DND-41 (cell line): Measurements from ENCODE around the gene NDUFA8.

Experiments used
- EZH2 ChIP-seq: IDR thresholded peaks from 3 replicates; pipeline ENCODE4 v1.6.1; 2012; ENCODE audit warnings: borderline replicate concordance, low read depth, mild to moderate bottlenecking, moderate library complexity, low read length, inconsistent platforms; ENCODE audit not compliant: severe bottlenecking
- TF ChIP-seq, protein P1 (sequence below): IDR thresholded peaks from 2 replicates; pipeline ENCODE4 v1.5.1; 2012; ENCODE audit warnings: borderline replicate concordance, low read length, moderate library complexity, mild to moderate bottlenecking; ENCODE audit not compliant: poor library complexity, severe bottlenecking; ENCODE audit errors: extremely low read depth

DNA sequence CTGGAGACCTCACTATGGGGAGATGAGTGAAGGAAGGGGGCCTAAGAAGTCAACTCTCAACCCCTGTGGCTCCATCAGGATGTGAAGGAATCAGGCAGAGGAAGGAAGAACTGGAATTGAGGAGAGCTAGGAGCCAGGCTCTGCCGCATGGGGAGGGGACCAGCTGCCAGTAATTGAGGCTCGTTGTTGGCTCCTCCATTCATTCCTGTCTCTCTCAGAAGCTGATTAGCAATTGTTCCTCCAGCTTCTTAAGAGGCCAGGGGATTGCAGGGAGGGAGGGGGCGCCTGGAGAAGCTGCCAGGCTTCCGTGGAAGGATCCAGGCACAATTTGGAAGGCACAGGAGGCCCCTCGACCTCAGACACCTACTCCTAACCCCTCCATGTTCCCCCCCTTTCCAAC lies 46.0 kb downstream of the NDUFA8 start:
- TF ChIP-seq, protein P1, sequence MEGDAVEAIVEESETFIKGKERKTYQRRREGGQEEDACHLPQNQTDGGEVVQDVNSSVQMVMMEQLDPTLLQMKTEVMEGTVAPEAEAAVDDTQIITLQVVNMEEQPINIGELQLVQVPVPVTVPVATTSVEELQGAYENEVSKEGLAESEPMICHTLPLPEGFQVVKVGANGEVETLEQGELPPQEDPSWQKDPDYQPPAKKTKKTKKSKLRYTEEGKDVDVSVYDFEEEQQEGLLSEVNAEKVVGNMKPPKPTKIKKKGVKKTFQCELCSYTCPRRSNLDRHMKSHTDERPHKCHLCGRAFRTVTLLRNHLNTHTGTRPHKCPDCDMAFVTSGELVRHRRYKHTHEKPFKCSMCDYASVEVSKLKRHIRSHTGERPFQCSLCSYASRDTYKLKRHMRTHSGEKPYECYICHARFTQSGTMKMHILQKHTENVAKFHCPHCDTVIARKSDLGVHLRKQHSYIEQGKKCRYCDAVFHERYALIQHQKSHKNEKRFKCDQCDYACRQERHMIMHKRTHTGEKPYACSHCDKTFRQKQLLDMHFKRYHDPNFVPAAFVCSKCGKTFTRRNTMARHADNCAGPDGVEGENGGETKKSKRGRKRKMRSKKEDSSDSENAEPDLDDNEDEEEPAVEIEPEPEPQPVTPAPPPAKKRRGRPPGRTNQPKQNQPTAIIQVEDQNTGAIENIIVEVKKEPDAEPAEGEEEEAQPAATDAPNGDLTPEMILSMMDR = no peak
- no peak for TF ChIP-seq EZH2
